ENCODE data around the gene EHD4.
A peak's percentile ranks its signal among the peaks of the same experiment; 100 is the strongest.

The EHD4 gene

GRCh38 chr15:41919954-41920538 is 52.3 kb downstream of the EHD4 start:
- no peak for TF ChIP-seq JUND (IDR thresholded peaks at IDR 0.05; ENCODE audit: low read depth)
- in situ Hi-C loops (cut with HindIII; ENCODE audit: low pct_unique_long_range_greater_than_20kb, low sequenced_read_pairs), result no loop called here
- DNase-seq (ENCODE audit: low read depth in 1 of 2, low spot score in 1 of 2), result peak in 1 of 2 experiments; percentile 84

- no peak for DNase-seq (ENCODE audit: low read depth in 1 of 2, low spot score in 1 of 2)
- in situ Hi-C loops (cut with HindIII; ENCODE audit: low pct_unique_long_range_greater_than_20kb, low sequenced_read_pairs), result no loop called here
- no peak for TF ChIP-seq JUND (IDR thresholded peaks at IDR 0.05; ENCODE audit: low read depth)
Observed at GRCh38 chr15:41919201-41919820, 53.0 kb downstream of the EHD4 start.

GRCh38 chr15:41918506-41919126 is 53.7 kb downstream of the EHD4 start:
- in situ Hi-C loops (cut with HindIII; ENCODE audit: low pct_unique_long_range_greater_than_20kb, low sequenced_read_pairs), result no loop called here
- DNase-seq (ENCODE audit: low read depth in 1 of 2, low spot score in 1 of 2), result no peak
- TF ChIP-seq JUND (IDR thresholded peaks at IDR 0.05; ENCODE audit: low read depth), result no peak

GRCh38 chr15:41917767-41918430 is 54.5 kb downstream of the EHD4 start:
- DNase-seq (ENCODE audit: low read depth in 1 of 2, low spot score in 1 of 2), result no peak
- in situ Hi-C loops (cut with HindIII; ENCODE audit: low pct_unique_long_range_greater_than_20kb, low sequenced_read_pairs), result no loop called here
- no peak for TF ChIP-seq JUND (IDR thresholded peaks at IDR 0.05; ENCODE audit: low read depth)

GRCh38 chr15:41915255-41915994 is 56.9 kb downstream of the EHD4 start:
- in situ Hi-C loops (cut with HindIII; ENCODE audit: low pct_unique_long_range_greater_than_20kb, low sequenced_read_pairs), result no loop called here
- no peak for DNase-seq (ENCODE audit: low read depth in 1 of 2, low spot score in 1 of 2)
- no peak for TF ChIP-seq JUND (IDR thresholded peaks at IDR 0.05; ENCODE audit: low read depth)

GRCh38 chr15:41914411-41914810 is 57.9 kb downstream of the EHD4 start:
- in situ Hi-C loops (cut with HindIII; ENCODE audit: low pct_unique_long_range_greater_than_20kb, low sequenced_read_pairs), result no loop called here
- no peak for DNase-seq (ENCODE audit: low read depth in 1 of 2, low spot score in 1 of 2)
- TF ChIP-seq JUND (IDR thresholded peaks at IDR 0.05; ENCODE audit: low read depth), result no peak

GRCh38 chr15:41913256-41913655 is 59.1 kb downstream of the EHD4 start:
- in situ Hi-C loops (cut with HindIII; ENCODE audit: low pct_unique_long_range_greater_than_20kb, low sequenced_read_pairs), result no loop called here
- no peak for DNase-seq (ENCODE audit: low read depth in 1 of 2, low spot score in 1 of 2)
- no peak for TF ChIP-seq JUND (IDR thresholded peaks at IDR 0.05; ENCODE audit: low read depth)

GRCh38 chr15:41911691-41912345 is 60.5 kb downstream of the EHD4 start:
- no peak for DNase-seq (ENCODE audit: low read depth in 1 of 2, low spot score in 1 of 2)
- no peak for TF ChIP-seq JUND (IDR thresholded peaks at IDR 0.05; ENCODE audit: low read depth)
- in situ Hi-C loops (cut with HindIII; ENCODE audit: low pct_unique_long_range_greater_than_20kb, low sequenced_read_pairs), result no loop called here

- TF ChIP-seq JUND (IDR thresholded peaks at IDR 0.05; ENCODE audit: low read depth), result no peak
- DNase-seq (ENCODE audit: low read depth in 1 of 2, low spot score in 1 of 2), result no peak
- in situ Hi-C loops (cut with HindIII; ENCODE audit: low pct_unique_long_range_greater_than_20kb, low sequenced_read_pairs), result no loop called here
Observed at GRCh38 chr15:41908736-41909461, 63.5 kb downstream of the EHD4 start.

- no peak for DNase-seq (ENCODE audit: low read depth in 1 of 2, low spot score in 1 of 2)
- in situ Hi-C loops (cut with HindIII; ENCODE audit: low pct_unique_long_range_greater_than_20kb, low sequenced_read_pairs), result no loop called here
- no peak for TF ChIP-seq JUND (IDR thresholded peaks at IDR 0.05; ENCODE audit: low read depth)
Observed at GRCh38 chr15:41907141-41907540, 65.2 kb downstream of the EHD4 start.

- no peak for TF ChIP-seq JUND (IDR thresholded peaks at IDR 0.05; ENCODE audit: low read depth)
- in situ Hi-C loops (cut with HindIII; ENCODE audit: low pct_unique_long_range_greater_than_20kb, low sequenced_read_pairs), result no loop called here
- DNase-seq (ENCODE audit: low read depth in 1 of 2, low spot score in 1 of 2), result no peak
Observed at GRCh38 chr15:41906608-41907007, 65.7 kb downstream of the EHD4 start.

All from T47D (cell line).